ENCODE data around the gene YDJC.

- TF ChIP-seq CTCF (IDR thresholded peaks at IDR 0.05; ENCODE audit: low read depth, low read length) (no peak), POLR2A (IDR thresholded peaks at IDR 0.05; ENCODE audit: extremely low read depth, insufficient read length) (no peak)
Observed at GRCh38 chr22:21659864-21660525, 30.2 kb upstream of the YDJC start.
